Body of pancreas (tissue), 4 donors: ENCODE measurements around the gene MYLK. TPM values are rescaled to one million over a fixed set of nuclear protein-coding genes. Genes with fewer than 3 reads are reported as not detected.

Experiments used
- ATAC-seq: fragments of 150-250 bp; one replicate; pipeline ENCODE4 v1.9.1; 2016
- DNase-seq, 4 donors: peaks; one replicate each; pipeline ENCODE4 v3.0.0-alpha.2; 2019
- H3K27ac ChIP-seq, 4 donors: fragments of 200-600 bp; sonication (generic); 1 replicate in 3 of 4; 2 replicates in 1 of 4; pipeline versions ENCODE4 v1.5.1 to v1.6.1; 2016 to 2019; ENCODE audit warnings: mild to moderate bottlenecking in 1 of 4, mixed read lengths in 1 of 4, moderate library complexity in 1 of 4
- H3K27me3 ChIP-seq, 2 donors: fragments of 200-600 bp; sonication (generic); one replicate each; pipeline ENCODE4 v1.6.0; 2016; ENCODE audit warnings: mild to moderate bottlenecking in 1 of 2
- H3K36me3 ChIP-seq, 2 donors: fragments of 200-600 bp; sonication (generic); replicated peaks in 1 of 2; 2 replicates each; pipeline ENCODE4 v1.5.1; 2016; ENCODE audit warnings: low read depth in 2 of 2; ENCODE audit not compliant: insufficient read depth in 1 of 2
- H3K4me1 ChIP-seq: fragments of 200-600 bp; sonication (generic); one replicate; pipeline ENCODE4 v1.6.0; 2016
- H3K4me3 ChIP-seq, 2 donors: fragments of 200-600 bp; sonication (generic); 1 replicate in 1 of 2; 2 replicates in 1 of 2; pipeline ENCODE4 v1.5.1; 2016 to 2019
- H3K9me3 ChIP-seq, 3 donors: fragments of 200-600 bp; sonication (generic); 1 replicate in 2 of 3; 2 replicates in 1 of 3; pipeline ENCODE4 v1.5.1; 2016
- POLR2A ChIP-seq, 3 donors: fragments of 450-650 bp; IDR thresholded peaks; one replicate each; pipeline ENCODE4 v1.6.1; 2016; ENCODE audit warnings: antibody characterized with exemption in 3 of 3, mild to moderate bottlenecking in 2 of 3
- WGBS, 2 donors: methylation state at CpG; one replicate each; pipeline ENCODE4 v1.1.5; 2017; 5-methylcytosine and 5-hydroxymethylcytosine counted together
- intact Hi-C: fragments of 100-400 bp; cut with DNase I; formaldehyde crosslinking; loops from one replicate; pipeline ENCODE4 v1.15.1; 2023
- total RNA-seq, 2 donors: library from RNA; depleted of rRNA; stranded (reverse); fragments of >200 nt; gene quantifications; one replicate each; pipeline ENCODE4 v1.1.0, GENCODE V29; 2016
- TF ChIP-seq, protein P1 (sequence below), 7 experiments: fragments of 450-650 bp in 4 of 7; fragments of 200-600 bp in 3 of 7; sonication (generic) in 3 of 7; IDR thresholded peaks; one replicate each; pipeline ENCODE4 v1.5.1; 2016 to 2019; ENCODE audit warnings: antibody characterized with exemption in 7 of 7

MYLK gene
- total RNA-seq, 2 donors from 2014 or later, result 7.6 to 36.6 TPM

DNA sequence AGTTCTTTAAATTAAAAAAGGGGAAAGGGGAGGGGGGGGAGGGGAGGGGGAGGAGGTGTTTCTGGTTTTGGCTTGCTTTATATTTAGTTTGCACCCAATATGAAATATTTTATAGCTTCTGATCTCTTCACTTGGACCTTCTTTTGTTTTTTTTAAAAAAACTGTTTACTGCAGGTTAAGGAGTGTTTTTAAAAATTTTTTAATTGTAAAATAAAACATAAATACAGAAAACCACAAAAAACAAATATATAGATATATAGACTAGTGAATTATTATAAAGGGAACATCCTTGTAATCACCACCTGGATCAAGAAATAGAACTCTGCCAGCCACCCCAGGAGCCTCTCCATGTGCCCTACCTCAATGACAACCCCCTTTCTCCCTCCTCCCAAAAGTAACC is 861 bp upstream of the MYLK start:
- Histone ChIP-seq H3K4me1 (peaks cover 14% of the 10 kb centered on the region), H3K4me3 (no peak overlapping the region), H3K36me3 (no peaks in the 10 kb centered on the region), H3K27me3 (peaks cover 0 to 6% of the 10 kb centered on the region in 2 donors), H3K9me3 (no peaks in the 10 kb centered on the region), H3K27ac (no peak overlapping the region)
- TF ChIP-seq, protein P1, sequence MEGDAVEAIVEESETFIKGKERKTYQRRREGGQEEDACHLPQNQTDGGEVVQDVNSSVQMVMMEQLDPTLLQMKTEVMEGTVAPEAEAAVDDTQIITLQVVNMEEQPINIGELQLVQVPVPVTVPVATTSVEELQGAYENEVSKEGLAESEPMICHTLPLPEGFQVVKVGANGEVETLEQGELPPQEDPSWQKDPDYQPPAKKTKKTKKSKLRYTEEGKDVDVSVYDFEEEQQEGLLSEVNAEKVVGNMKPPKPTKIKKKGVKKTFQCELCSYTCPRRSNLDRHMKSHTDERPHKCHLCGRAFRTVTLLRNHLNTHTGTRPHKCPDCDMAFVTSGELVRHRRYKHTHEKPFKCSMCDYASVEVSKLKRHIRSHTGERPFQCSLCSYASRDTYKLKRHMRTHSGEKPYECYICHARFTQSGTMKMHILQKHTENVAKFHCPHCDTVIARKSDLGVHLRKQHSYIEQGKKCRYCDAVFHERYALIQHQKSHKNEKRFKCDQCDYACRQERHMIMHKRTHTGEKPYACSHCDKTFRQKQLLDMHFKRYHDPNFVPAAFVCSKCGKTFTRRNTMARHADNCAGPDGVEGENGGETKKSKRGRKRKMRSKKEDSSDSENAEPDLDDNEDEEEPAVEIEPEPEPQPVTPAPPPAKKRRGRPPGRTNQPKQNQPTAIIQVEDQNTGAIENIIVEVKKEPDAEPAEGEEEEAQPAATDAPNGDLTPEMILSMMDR (IDR thresholded peaks at IDR 0.05), result no peak
- no peak for TF ChIP-seq POLR2A (IDR thresholded peaks at IDR 0.05)
- intact Hi-C loops, result no loop called here
- ATAC-seq, result no peak
- DNase-seq, result no peak

DNA sequence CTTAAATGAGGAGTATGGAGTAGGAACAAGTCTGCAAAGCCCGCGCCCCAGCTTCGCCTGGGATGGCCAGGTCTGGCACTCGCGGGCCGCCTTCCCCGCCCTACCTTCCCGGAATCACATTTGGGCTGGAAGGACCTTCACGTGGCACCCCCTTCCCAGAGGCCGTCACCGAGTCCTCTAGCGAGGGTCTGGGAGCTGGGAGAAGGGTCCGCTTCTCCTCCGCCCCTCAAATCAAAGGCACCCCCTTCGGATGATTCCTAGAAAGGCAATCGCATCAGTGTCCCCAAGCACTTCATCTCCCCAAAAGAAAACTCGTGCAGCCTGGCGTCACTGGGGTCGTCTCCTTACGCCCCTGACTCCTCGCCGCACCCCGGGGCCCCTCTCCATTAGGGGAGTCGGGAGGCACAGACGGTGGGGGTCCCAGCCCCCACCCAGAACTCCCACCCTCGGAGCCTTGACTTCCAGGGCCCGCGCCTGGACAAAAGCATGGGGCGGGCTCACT is 380 bp downstream of the MYLK start:
- Histone ChIP-seq H3K9me3 (no peaks in the 10 kb centered on the region), H3K4me3 (peak overlapping the region in 1 of 2 donors; percentile 16), H3K27me3 (peaks cover 0 to 6% of the 10 kb centered on the region in 2 donors), H3K4me1 (peaks cover 14% of the 10 kb centered on the region), H3K27ac (no peak overlapping the region), H3K36me3 (no peaks in the 10 kb centered on the region)
- TF ChIP-seq, protein P1 (IDR thresholded peaks at IDR 0.05), result no peak
- TF ChIP-seq POLR2A (IDR thresholded peaks at IDR 0.05), result no peak
- intact Hi-C loops, result no loop called here
- 2 to 4% methylated on average over 15 to 29 of the region's 29 CpGs for WGBS, 2 donors
- ATAC-seq (peak; percentile 15), DNase-seq (peak in 2 of 4 donors; percentile 21 to 28)

DNA sequence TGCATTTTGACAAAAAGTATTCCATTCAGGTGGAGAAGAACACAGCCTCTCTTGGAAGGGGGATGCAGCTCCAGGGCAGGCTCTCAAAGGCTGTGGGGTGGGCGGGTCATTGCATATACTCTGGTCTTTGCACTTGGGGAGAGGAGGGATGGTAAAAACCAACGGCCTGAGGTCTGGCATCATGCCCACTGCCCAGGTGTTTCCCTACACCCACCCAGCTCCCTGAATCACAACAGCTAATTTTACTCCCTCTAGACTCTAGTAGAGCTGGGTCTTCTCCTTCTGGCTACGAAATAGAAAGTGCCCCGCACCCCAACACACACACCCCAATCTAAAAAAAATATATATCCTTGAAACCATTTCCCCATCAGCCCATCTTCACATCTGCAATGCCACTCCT is 1.0 kb downstream of the MYLK start:
- intact Hi-C loops, result no loop called here
- TF ChIP-seq, protein P1 (IDR thresholded peaks at IDR 0.05), result no peak
- TF ChIP-seq POLR2A (IDR thresholded peaks at IDR 0.05), result no peak
- no peak overlapping the region for H3K27ac ChIP-seq
- 59 to 60% methylated on average over 4 of the region's 4 CpGs for WGBS, 2 donors
- H3K36me3 ChIP-seq, result no peaks in the 10 kb centered on the region
- DNase-seq, result peak in 1 of 4 donors; percentile 10
- H3K4me1 ChIP-seq, result peaks cover 14% of the 10 kb centered on the region
- H3K27me3 ChIP-seq, result peaks cover 0 to 6% of the 10 kb centered on the region in 2 donors
- no peaks in the 10 kb centered on the region for H3K9me3 ChIP-seq
- ATAC-seq, result no peak
- H3K4me3 ChIP-seq, result no peak overlapping the region

DNA sequence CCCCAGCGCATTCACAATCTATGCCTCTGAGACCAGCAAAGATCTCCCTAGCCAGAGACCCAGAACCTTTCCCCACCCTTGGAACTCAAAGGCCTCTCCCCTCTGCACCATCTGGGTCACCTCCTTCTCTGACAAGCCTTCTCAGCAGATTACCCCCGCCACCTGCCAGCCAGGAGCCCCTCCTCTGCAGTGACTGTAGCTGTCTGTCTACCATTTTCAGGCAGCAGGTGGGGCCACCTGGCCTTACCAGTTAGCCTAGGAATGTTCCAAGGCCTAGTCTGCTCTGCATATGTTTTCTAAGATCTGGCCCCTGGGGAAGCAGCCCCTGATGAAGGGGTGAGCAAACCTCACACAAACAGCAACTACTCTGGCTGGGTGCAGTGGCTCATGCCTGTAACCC is 2.4 kb downstream of the MYLK start:
- Histone ChIP-seq H3K9me3 (no peaks in the 10 kb centered on the region), H3K27ac (no peak overlapping the region), H3K4me3 (no peak overlapping the region), H3K4me1 (peaks cover 14% of the 10 kb centered on the region), H3K36me3 (no peaks in the 10 kb centered on the region), H3K27me3 (peaks cover 0 to 6% of the 10 kb centered on the region in 2 donors)
- WGBS, 2 donors, result 93 to 95% methylated on average over 2 of the region's 2 CpGs
- intact Hi-C loops, result no loop called here
- DNase-seq (no peak), ATAC-seq (no peak)
- TF ChIP-seq, protein P1 (IDR thresholded peaks at IDR 0.05), result no peak
- TF ChIP-seq POLR2A (IDR thresholded peaks at IDR 0.05), result no peak

DNA sequence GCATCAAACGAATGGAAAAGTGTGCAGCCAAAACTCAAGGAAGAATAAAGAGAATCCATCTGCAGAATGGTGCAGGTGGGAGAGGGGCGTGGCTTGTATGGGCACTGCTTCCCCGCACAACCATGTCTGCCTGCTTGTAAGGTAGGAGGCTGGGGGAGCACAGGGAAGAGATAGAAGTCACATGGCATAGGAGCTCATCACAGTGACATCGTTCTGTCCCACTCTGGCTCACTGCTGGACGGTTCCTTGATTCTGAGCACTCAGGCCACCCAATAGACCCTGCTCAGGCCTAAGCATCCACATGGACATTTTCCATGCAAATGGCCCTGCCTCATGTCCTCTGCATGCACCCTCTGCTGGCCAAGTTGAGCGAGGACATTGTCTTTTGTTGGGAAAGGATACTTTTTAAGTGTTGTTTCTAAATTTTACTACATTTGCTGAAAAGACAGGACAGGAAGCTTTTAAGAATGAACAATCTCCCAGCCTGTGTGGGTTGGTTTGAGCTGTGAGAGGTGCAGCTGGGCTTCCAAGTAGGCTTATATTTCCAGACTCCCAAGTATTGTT is 3.1 kb downstream of the MYLK start:
- no peak for ATAC-seq
- 71% methylated on average over 6 of the region's 6 CpGs for WGBS, 2 donors
- DNase-seq, result peak in 1 of 4 donors; percentile 17
- Histone ChIP-seq H3K36me3 (no peaks in the 10 kb centered on the region), H3K27ac (no peak overlapping the region), H3K4me1 (peaks cover 14% of the 10 kb centered on the region), H3K9me3 (no peaks in the 10 kb centered on the region), H3K4me3 (no peak overlapping the region), H3K27me3 (peaks cover 0 to 6% of the 10 kb centered on the region in 2 donors)
- TF ChIP-seq, protein P1 (IDR thresholded peaks at IDR 0.05), result peak in 5 of 7 experiments; percentile 14 to 24 (median 21)
- no peak for TF ChIP-seq POLR2A (IDR thresholded peaks at IDR 0.05)
- intact Hi-C loops, result no loop called here
